Breast epithelium (tissue), 3 donors: Measurements from ENCODE around the gene SLC39A11.

Experiments used
- CTCF ChIP-seq, 3 donors: fragments of 450-650 bp; IDR thresholded peaks; one replicate each; pipeline ENCODE4 v1.5.1; 2016 to 2017; ENCODE audit warnings: antibody characterized with exemption in 3 of 3, mild to moderate bottlenecking in 3 of 3, moderate library complexity in 3 of 3
- POLR2A ChIP-seq: fragments of 450-650 bp; IDR thresholded peaks from one replicate; pipeline ENCODE4 v1.6.1; 2016; ENCODE audit warnings: antibody characterized with exemption, mild to moderate bottlenecking, moderate library complexity
- POLR2AphosphoS5 ChIP-seq, 3 donors: sonication (generic); formaldehyde crosslinking; IDR thresholded peaks; one replicate each; pipeline ENCODE4 v1.6.1; 2017; ENCODE audit warnings: antibody characterized with exemption in 3 of 3

- TF ChIP-seq CTCF (IDR thresholded peaks at IDR 0.05): no peak
- TF ChIP-seq POLR2A: no peak
- TF ChIP-seq POLR2AphosphoS5 (IDR thresholded peaks at IDR 0.05): no peak
Measured at GRCh38 chr17:72646176-72646575, 446.3 kb downstream of the SLC39A11 start.
